ENCODE results near the gene UBE2Q2.
A peak's percentile ranks its signal among the peaks of the same experiment; 100 is the strongest.

Gene UBE2Q2

DNA sequence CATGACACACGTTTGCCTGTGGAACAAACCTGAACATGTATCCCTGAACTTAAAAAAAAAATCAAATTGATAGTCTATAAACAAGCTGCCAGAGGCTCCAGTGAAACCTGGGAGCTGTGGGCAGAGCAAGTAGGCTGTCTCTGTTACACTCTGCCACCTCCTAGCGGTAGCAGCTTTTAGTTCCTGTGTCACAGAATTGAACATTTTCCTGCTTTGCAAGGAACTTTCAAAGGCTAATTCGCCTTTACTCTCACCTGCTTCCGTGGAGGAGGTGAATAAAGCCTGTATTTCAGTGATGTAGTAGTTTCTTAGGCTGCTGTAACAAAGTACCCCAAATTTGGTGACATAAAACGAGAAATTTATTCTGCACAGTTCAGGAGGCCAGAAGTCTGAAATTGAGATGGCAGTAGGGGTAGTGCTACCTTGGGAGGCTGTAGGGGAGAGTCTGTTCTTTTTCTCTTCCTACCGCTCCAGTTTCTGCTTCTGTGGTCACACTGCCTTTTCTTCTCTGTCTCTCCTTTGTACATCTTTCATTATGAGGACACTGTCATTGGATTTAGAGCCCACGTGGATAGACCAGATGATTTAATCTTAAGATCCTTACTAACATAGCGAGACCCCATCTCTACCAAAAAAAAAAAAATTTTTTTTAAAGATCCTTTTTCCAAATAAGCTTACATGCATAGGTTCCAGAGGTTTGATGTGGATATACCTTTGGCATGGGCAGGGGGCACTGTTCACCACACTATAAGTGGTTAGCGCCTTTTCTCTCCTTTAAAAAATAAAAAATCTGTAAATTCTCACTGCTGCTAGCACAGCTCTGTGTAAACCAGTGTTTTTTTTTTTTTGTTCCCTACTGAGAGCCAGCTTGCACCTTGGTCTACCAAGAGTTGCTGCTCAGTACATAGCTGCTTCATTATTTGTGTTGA is 85.7 kb downstream of the UBE2Q2 start:
- no peak for DNase-seq

DNA sequence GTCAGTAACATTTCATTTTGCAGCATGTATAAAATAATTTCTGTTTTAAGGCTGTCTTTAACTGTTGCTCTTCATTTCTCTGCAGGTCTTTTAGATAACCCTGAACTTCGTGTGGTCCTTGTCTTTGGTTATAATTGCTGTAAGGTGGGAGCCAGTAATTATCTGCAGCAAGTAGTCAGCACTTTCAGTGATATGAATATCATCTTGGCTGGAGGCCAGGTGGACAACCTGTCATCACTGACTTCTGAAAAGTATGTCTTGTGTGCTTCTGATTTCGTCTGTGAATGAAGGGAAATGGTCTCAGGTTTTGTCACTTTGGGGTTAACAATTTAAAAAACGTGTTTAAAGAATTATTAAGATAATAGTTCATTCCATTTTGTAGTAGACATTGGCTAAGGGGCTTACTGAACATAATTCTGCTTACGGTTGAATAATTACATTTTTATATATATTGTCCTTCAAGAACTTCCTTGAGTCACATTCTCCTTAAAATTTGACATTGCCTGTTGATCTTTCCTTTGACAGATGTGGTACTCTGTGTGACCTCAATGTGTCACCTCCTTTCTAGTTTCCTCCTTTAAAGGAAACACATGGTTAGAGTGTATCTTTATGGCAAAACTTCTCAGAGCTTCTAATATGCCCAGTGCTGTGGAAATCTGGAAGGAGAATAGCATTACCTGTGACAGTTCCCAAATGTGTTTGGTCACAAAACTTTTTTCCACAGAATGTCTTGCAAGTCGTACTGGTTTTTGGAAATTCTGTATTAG is 86.7 kb downstream of the UBE2Q2 start:
- DNase-seq: peak; percentile 45

GRCh38 chr15:75930866-75931265 is 87.6 kb downstream of the UBE2Q2 start:
- DNase-seq: no peak

- no peak for DNase-seq
Observed at GRCh38 chr15:75942464-75942863, 99.2 kb downstream of the UBE2Q2 start.

GRCh38 chr15:75943246-75943645 is 100.0 kb downstream of the UBE2Q2 start:
- no peak for DNase-seq

- DNase-seq: no peak
Observed at GRCh38 chr15:75943713-75944215, 100.5 kb downstream of the UBE2Q2 start.

GRCh38 chr15:75945953-75946352 is 102.7 kb downstream of the UBE2Q2 start:
- DNase-seq: no peak

DNA sequence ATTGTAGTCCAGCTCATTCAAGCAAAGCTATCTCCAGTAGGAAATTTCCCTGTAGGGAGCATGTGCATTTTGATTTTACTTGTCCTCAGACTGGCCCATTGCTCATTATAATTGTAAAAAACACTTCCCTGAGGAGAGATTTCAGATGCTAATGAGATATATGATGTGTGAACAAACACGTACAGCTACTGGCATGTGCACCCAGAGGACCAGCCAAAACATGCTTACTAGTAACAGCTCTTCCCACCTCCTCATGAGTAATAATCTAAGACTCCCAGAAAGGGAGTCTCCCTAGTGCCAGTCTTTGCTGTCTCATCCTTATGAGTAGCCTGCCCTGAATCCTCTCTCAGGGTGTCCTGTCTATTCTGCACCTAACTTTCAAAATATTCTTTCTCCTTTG is 103.8 kb downstream of the UBE2Q2 start:
- no peak for DNase-seq

- DNase-seq: no peak
Observed at GRCh38 chr15:75948761-75949296, 105.6 kb downstream of the UBE2Q2 start.
